Measurements from ENCODE around the gene VSTM4. TPM values are rescaled to one million over a fixed set of nuclear protein-coding genes. Genes with fewer than 3 reads are reported as not detected.

VSTM4 gene
- total RNA-seq, 3 donors from 2014 or later (not counting 1 experiment from before 2014, with no cell fraction given), result 0.38 to 0.57 (median 0.45) TPM

DNA sequence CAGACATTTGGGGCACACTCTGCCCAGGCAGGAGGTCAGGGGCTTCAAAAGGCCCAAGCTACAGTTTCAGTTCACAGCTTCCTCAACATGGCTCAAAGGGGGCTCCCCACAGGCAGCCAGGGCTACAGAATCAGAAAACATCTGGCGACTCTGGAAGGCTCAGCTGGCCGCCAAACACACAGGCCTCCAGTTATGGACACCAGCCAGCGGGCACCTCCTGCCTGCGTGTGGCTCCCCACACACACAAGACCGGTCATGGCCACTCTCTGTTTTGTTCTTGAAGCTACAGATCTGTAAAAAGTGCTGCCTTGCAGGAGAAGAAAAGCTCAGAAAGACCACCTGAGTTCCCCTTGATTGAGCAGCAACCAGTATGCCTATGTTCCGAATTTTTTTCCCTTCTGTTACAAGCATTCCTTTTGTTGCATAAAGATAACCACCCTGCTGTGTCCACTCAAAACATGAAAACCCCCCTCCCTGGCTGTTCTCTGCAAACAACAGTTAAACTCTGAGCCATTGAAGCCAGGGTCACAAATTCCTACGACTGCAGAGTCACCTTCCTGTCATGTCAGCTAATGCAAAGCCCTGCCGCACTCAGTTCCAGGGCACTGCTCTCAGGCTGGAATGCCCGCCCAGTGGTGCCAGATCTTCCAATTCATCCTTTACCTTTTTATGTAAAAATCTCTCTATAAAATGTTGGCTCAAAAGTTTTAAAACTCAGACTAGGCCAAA, 33.6 kb downstream of the VSTM4 start:
- no peak overlapping the region for H3K27ac Mint-ChIP-seq
- DNase-seq, result no peak
- H3K36me3 Mint-ChIP-seq, result peaks cover 7% of the 10 kb centered on the region
- H3K27me3 ChIP-seq (ENCODE audit: control insufficient read depth, insufficient read depth, low read length), result no peaks in the 10 kb centered on the region
- H3K9me3 Mint-ChIP-seq, result peaks cover 2 to 3% of the 10 kb centered on the region in 2 donors
- no peak overlapping the region for H3K27ac ChIP-seq (ENCODE audit: low read length)
- no peaks in the 10 kb centered on the region for H3K36me3 ChIP-seq (ENCODE audit: control insufficient read depth, insufficient read depth, low read length)
- intact Hi-C loops (cut with micrococcal nuclease), result no loop called here
- H3K9me3 ChIP-seq (ENCODE audit: control insufficient read depth, insufficient read depth, low read length), result no peaks in the 10 kb centered on the region
- ATAC-seq, result no peak
- no peaks in the 10 kb centered on the region for H3K4me1 Mint-ChIP-seq
- H3K4me3 Mint-ChIP-seq, result no peak overlapping the region
- no peak overlapping the region for H3K4me3 ChIP-seq (ENCODE audit: low read length)
- TF ChIP-seq, protein P1, sequence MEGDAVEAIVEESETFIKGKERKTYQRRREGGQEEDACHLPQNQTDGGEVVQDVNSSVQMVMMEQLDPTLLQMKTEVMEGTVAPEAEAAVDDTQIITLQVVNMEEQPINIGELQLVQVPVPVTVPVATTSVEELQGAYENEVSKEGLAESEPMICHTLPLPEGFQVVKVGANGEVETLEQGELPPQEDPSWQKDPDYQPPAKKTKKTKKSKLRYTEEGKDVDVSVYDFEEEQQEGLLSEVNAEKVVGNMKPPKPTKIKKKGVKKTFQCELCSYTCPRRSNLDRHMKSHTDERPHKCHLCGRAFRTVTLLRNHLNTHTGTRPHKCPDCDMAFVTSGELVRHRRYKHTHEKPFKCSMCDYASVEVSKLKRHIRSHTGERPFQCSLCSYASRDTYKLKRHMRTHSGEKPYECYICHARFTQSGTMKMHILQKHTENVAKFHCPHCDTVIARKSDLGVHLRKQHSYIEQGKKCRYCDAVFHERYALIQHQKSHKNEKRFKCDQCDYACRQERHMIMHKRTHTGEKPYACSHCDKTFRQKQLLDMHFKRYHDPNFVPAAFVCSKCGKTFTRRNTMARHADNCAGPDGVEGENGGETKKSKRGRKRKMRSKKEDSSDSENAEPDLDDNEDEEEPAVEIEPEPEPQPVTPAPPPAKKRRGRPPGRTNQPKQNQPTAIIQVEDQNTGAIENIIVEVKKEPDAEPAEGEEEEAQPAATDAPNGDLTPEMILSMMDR (IDR thresholded peaks at IDR 0.05), result no peak
- H3K27me3 Mint-ChIP-seq (ENCODE audit: low read depth in 2 of 2), result peaks cover 0 to 16% of the 10 kb centered on the region in 2 donors
- H3K4me1 ChIP-seq (ENCODE audit: control insufficient read depth, insufficient read depth, low read length), result peaks cover 2% of the 10 kb centered on the region
- 87% methylated on average over 9 of the region's 9 CpGs for WGBS (ENCODE audit: insufficient coverage)

DNA sequence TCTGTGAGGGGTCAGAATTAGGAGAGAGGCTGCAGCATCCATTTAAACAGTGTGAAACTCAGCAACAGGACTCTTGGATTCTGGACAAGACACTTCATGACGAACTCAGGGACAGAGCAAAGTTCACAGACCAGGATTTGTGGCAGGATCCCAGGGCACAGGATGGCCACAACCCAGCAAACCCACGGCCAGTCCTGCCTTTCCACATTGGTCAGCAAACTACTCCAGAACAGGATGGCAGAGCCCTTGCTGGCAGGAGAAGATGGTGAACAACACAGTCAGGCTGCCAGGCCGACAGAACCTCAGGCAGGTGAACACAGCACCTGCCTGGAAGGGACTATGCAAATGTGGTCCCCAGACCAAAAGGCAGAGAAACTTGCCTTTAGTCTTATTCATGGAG, 34.4 kb downstream of the VSTM4 start:
- Histone ChIP-seq H3K4me1 (ENCODE audit: control insufficient read depth, insufficient read depth, low read length) (peaks cover 6% of the 10 kb centered on the region), H3K4me3 (ENCODE audit: low read length) (no peak overlapping the region), H3K27ac (ENCODE audit: low read length) (no peak overlapping the region), H3K27me3 (ENCODE audit: control insufficient read depth, insufficient read depth, low read length) (no peaks in the 10 kb centered on the region), H3K36me3 (ENCODE audit: control insufficient read depth, insufficient read depth, low read length) (no peaks in the 10 kb centered on the region), H3K9me3 (ENCODE audit: control insufficient read depth, insufficient read depth, low read length) (no peaks in the 10 kb centered on the region)
- peaks cover 6 to 23% of the 10 kb centered on the region in 2 donors for H3K27me3 Mint-ChIP-seq (ENCODE audit: low read depth in 2 of 2)
- ATAC-seq (no peak), DNase-seq (no peak)
- TF ChIP-seq, protein P1 (IDR thresholded peaks at IDR 0.05), result no peak
- H3K9me3 Mint-ChIP-seq, result no peaks in the 10 kb centered on the region
- peaks cover 5 to 6% of the 10 kb centered on the region in 2 donors for H3K4me1 Mint-ChIP-seq
- H3K27ac Mint-ChIP-seq, result no peak overlapping the region
- intact Hi-C loops (cut with micrococcal nuclease), result no loop called here
- no peak overlapping the region for H3K4me3 Mint-ChIP-seq
- WGBS (ENCODE audit: insufficient coverage), result 67% methylated on average over 3 of the region's 3 CpGs
- no peaks in the 10 kb centered on the region for H3K36me3 Mint-ChIP-seq

DNA sequence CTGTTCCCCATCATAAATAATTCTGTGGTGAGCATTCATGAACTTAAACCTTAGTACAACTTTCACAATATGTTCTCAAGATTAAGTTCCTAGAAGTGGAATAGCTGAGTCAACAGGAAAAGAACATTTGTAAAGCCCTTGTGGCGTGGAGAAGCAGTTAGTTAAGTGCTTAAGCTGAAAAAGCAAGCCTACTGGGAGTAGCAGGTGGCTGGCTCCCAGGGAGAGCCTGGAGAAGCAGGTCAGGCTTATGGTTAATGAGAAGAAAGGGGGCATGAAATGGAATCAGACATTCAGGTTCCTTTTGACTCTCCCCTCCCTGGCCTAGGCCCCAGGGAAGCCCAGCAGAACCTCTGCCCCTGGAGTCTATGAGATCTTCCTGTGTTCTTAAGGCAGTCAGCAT, 35.3 kb downstream of the VSTM4 start:
- Histone ChIP-seq H3K27ac (ENCODE audit: low read length) (no peak overlapping the region), H3K4me1 (ENCODE audit: control insufficient read depth, insufficient read depth, low read length) (peaks cover 6% of the 10 kb centered on the region), H3K36me3 (ENCODE audit: control insufficient read depth, insufficient read depth, low read length) (no peaks in the 10 kb centered on the region), H3K4me3 (ENCODE audit: low read length) (no peak overlapping the region), H3K9me3 (ENCODE audit: control insufficient read depth, insufficient read depth, low read length) (no peaks in the 10 kb centered on the region), H3K27me3 (ENCODE audit: control insufficient read depth, insufficient read depth, low read length) (no peaks in the 10 kb centered on the region)
- TF ChIP-seq, protein P1 (IDR thresholded peaks at IDR 0.05), result no peak
- no peaks in the 10 kb centered on the region for H3K9me3 Mint-ChIP-seq
- DNase-seq, result no peak
- no peaks in the 10 kb centered on the region for H3K36me3 Mint-ChIP-seq
- ATAC-seq, result no peak
- peaks cover 6% of the 10 kb centered on the region in 2 donors for H3K4me1 Mint-ChIP-seq
- H3K27me3 Mint-ChIP-seq (ENCODE audit: low read depth in 2 of 2), result peaks cover 8 to 25% of the 10 kb centered on the region in 2 donors
- H3K27ac Mint-ChIP-seq, result no peak overlapping the region
- H3K4me3 Mint-ChIP-seq, result no peak overlapping the region
- intact Hi-C loops (cut with micrococcal nuclease), result no loop called here
- whole genome bisulfite sequencing (ENCODE audit: insufficient coverage), result 35% methylated on average over 1 of the region's 1 CpG

DNA sequence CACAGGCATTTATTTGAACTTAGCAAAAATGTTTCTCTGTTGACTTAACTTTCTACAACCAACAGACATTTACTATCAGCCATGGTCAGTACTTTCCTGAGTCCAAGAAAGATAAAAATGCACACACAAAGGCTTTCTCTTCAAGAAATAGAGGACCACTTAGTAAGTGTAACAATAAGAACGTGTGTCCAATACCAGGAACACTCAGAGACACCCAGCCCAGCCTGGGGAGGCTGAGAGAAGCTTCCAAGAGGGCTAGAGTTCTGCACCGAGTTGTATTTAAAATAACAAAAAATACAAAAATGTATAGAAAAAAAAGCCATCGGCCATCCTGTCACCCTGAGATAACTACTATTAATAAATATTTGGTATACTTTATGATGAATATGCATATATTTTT, 35.8 kb downstream of the VSTM4 start:
- Mint-ChIP-seq H3K4me1 (peaks cover 6% of the 10 kb centered on the region in 2 donors), H3K27ac (no peak overlapping the region), H3K9me3 (no peaks in the 10 kb centered on the region), H3K36me3 (no peaks in the 10 kb centered on the region), H3K4me3 (no peak overlapping the region), H3K27me3 (ENCODE audit: low read depth in 2 of 2) (peaks cover 8 to 25% of the 10 kb centered on the region in 2 donors)
- WGBS (ENCODE audit: insufficient coverage), result 50% methylated on average over 1 of the region's 3 CpGs
- H3K36me3 ChIP-seq (ENCODE audit: control insufficient read depth, insufficient read depth, low read length), result no peaks in the 10 kb centered on the region
- no peaks in the 10 kb centered on the region for H3K9me3 ChIP-seq (ENCODE audit: control insufficient read depth, insufficient read depth, low read length)
- intact Hi-C loops (cut with micrococcal nuclease), result no loop called here
- no peak overlapping the region for H3K27ac ChIP-seq (ENCODE audit: low read length)
- H3K4me1 ChIP-seq (ENCODE audit: control insufficient read depth, insufficient read depth, low read length), result peaks cover 6% of the 10 kb centered on the region
- TF ChIP-seq, protein P1 (IDR thresholded peaks at IDR 0.05), result no peak
- ATAC-seq, result no peak
- no peaks in the 10 kb centered on the region for H3K27me3 ChIP-seq (ENCODE audit: control insufficient read depth, insufficient read depth, low read length)
- H3K4me3 ChIP-seq (ENCODE audit: low read length), result no peak overlapping the region
- DNase-seq, result no peak
